HEK293 (cell line): ENCODE data around the gene LRRC8E.

Experiments used
- CTCF ChIA-PET: fragments of 350-600 bp; formaldehyde crosslinking; extraction: SDS; loops from one replicate; lab custom pipeline; 2021; ENCODE audit warnings: antibody characterized with exemption; lab: Yijun Ruan, JAX
- POLR2A ChIA-PET: fragments of 300-600 bp; formaldehyde crosslinking; extraction: SDS; loops from one replicate; lab custom pipeline; 2020; ENCODE audit warnings: antibody characterized with exemption, inconsistent platforms; lab: Yijun Ruan, JAX
- H3K27ac ChIP-seq: fragments of 200-500 bp; sonication (Bioruptor generic); 2 replicates; pipeline ENCODE4 v1.5.1; 2014; ENCODE audit warnings: low read depth, low read length, control low read depth, inconsistent platforms; ENCODE audit errors: extremely low read depth
- H3K36me3 ChIP-seq, 2 experiments: fragments of 200-500 bp in 1 of 2; sonication (Bioruptor generic) in 1 of 2; 1 replicate in 1 of 2; 2 replicates in 1 of 2; pipeline ENCODE4 v1.5.1; 2014 to 2017; ENCODE audit warnings: inconsistent platforms in 2 of 2, low read length in 2 of 2; ENCODE audit not compliant: control insufficient read depth in 2 of 2, insufficient read depth in 1 of 2
- H3K4me1 ChIP-seq: fragments of 200-500 bp; sonication (Bioruptor generic); 2 replicates; pipeline ENCODE4 v1.5.1; 2014; ENCODE audit warnings: mild to moderate bottlenecking, low read length, inconsistent platforms; ENCODE audit not compliant: control insufficient read depth, insufficient read depth
- H3K4me3 ChIP-seq: 2 replicates; pipeline ENCODE4 v1.5.1; 2011; ENCODE audit warnings: low read depth, mild to moderate bottlenecking, control low read depth, low read length, moderate library complexity
- H3K9me3 ChIP-seq: fragments of 200-500 bp; sonication (Bioruptor generic); 2 replicates; pipeline ENCODE4 v1.5.1; 2014; ENCODE audit warnings: low read depth, low read length, inconsistent platforms; ENCODE audit not compliant: control insufficient read depth, insufficient read depth
- BCL11A ChIP-seq: fragments of 450-650 bp; formaldehyde crosslinking; IDR thresholded peaks from 2 replicates; pipeline ENCODE4 v1.5.1; 2016; ENCODE audit warnings: low read depth, missing biosample characterization, missing genetic modification characterization
- GLI2 ChIP-seq: fragments of 450-650 bp; formaldehyde crosslinking; IDR thresholded peaks from 2 replicates; pipeline ENCODE4; 2017; ENCODE audit warnings: missing biosample characterization, missing genetic modification characterization, low read depth, borderline replicate concordance
- KLF1 ChIP-seq: fragments of 450-650 bp; formaldehyde crosslinking; IDR thresholded peaks from 2 replicates; pipeline ENCODE4 v1.5.1; 2016; ENCODE audit warnings: missing biosample characterization, missing genetic modification characterization
- KLF16 ChIP-seq: fragments of 450-650 bp; formaldehyde crosslinking; IDR thresholded peaks from 2 replicates; pipeline ENCODE4 v1.5.1; 2017; ENCODE audit warnings: missing biosample characterization, missing genetic modification characterization
- KLF7 ChIP-seq: fragments of 450-650 bp; formaldehyde crosslinking; IDR thresholded peaks from 2 replicates; pipeline ENCODE4 v1.5.1; 2016; ENCODE audit warnings: missing biosample characterization, missing genetic modification characterization, borderline replicate concordance
- PRDM1 ChIP-seq: fragments of 450-650 bp; formaldehyde crosslinking; IDR thresholded peaks from 2 replicates; pipeline ENCODE4; 2016; ENCODE audit warnings: missing biosample characterization, missing genetic modification characterization
- REPIN1 ChIP-seq: fragments of 450-650 bp; formaldehyde crosslinking; IDR thresholded peaks from 2 replicates; pipeline ENCODE4 v1.5.1; 2017; ENCODE audit warnings: missing biosample characterization, missing genetic modification characterization, low read depth
- SP7 ChIP-seq: fragments of 450-650 bp; formaldehyde crosslinking; IDR thresholded peaks from 2 replicates; pipeline ENCODE4 v1.5.1; 2016; ENCODE audit warnings: missing biosample characterization, missing genetic modification characterization
- ZBTB20 ChIP-seq: fragments of 450-650 bp; formaldehyde crosslinking; IDR thresholded peaks from 2 replicates; pipeline ENCODE4 v1.5.1; 2016; ENCODE audit warnings: missing biosample characterization, missing genetic modification characterization
- ZNF146 ChIP-seq: fragments of 450-650 bp; formaldehyde crosslinking; IDR thresholded peaks from 2 replicates; pipeline ENCODE4 v1.5.1; 2016; ENCODE audit warnings: missing biosample characterization, missing genetic modification characterization
- ZNF16 ChIP-seq: fragments of 450-650 bp; formaldehyde crosslinking; IDR thresholded peaks from 2 replicates; pipeline ENCODE4 v1.5.1; 2016; ENCODE audit warnings: low read depth, missing biosample characterization, missing genetic modification characterization
- ZNF174 ChIP-seq: fragments of 450-650 bp; formaldehyde crosslinking; IDR thresholded peaks from 2 replicates; pipeline ENCODE4 v1.5.0; 2017; ENCODE audit warnings: missing biosample characterization, mild to moderate bottlenecking, missing genetic modification characterization
- ZNF239 ChIP-seq: fragments of 450-650 bp; formaldehyde crosslinking; IDR thresholded peaks from 2 replicates; pipeline ENCODE4 v1.5.1; 2016; ENCODE audit warnings: missing biosample characterization, missing genetic modification characterization
- ZNF366 ChIP-seq: fragments of 450-650 bp; formaldehyde crosslinking; conservative IDR thresholded peaks from 2 replicates; pipeline ENCODE4 v1.5.1; 2016; ENCODE audit warnings: missing biosample characterization, missing genetic modification characterization
- ZNF394 ChIP-seq: fragments of 450-650 bp; formaldehyde crosslinking; IDR thresholded peaks from 2 replicates; pipeline ENCODE4 v1.5.1; 2016; ENCODE audit warnings: missing biosample characterization, missing genetic modification characterization, mild to moderate bottlenecking, moderate library complexity, borderline replicate concordance
- ZNF404 ChIP-seq: fragments of 450-650 bp; formaldehyde crosslinking; IDR thresholded peaks from 2 replicates; pipeline ENCODE4 v1.5.1; 2017; ENCODE audit warnings: missing biosample characterization, missing genetic modification characterization
- ZNF549 ChIP-seq: fragments of 450-650 bp; IDR thresholded peaks from 2 replicates; pipeline ENCODE4 v1.5.1; 2018; ENCODE audit warnings: missing biosample characterization, missing genetic modification characterization, mild to moderate bottlenecking, inconsistent platforms, moderate library complexity
- ZNF580 ChIP-seq: fragments of 450-650 bp; formaldehyde crosslinking; IDR thresholded peaks from 2 replicates; pipeline ENCODE4 v1.5.1; 2016; ENCODE audit warnings: missing biosample characterization, missing genetic modification characterization
- ZNF623 ChIP-seq: fragments of 450-650 bp; formaldehyde crosslinking; IDR thresholded peaks from 2 replicates; pipeline ENCODE4 v1.5.1; 2016; ENCODE audit warnings: missing biosample characterization, missing genetic modification characterization
- ZNF670 ChIP-seq: fragments of 450-650 bp; formaldehyde crosslinking; IDR thresholded peaks from 2 replicates; pipeline ENCODE4 v1.5.1; 2016; ENCODE audit warnings: missing biosample characterization, missing genetic modification characterization, low read depth
- ZNF707 ChIP-seq: fragments of 450-650 bp; formaldehyde crosslinking; IDR thresholded peaks from 2 replicates; pipeline ENCODE4 v1.5.1; 2016; ENCODE audit warnings: missing biosample characterization, missing genetic modification characterization
- TF ChIP-seq, protein P1 (sequence below): fragments of 450-650 bp; formaldehyde crosslinking; IDR thresholded peaks from 2 replicates; pipeline ENCODE4 v1.5.1; 2016; ENCODE audit warnings: missing biosample characterization, missing genetic modification characterization

Gene LRRC8E

DNA sequence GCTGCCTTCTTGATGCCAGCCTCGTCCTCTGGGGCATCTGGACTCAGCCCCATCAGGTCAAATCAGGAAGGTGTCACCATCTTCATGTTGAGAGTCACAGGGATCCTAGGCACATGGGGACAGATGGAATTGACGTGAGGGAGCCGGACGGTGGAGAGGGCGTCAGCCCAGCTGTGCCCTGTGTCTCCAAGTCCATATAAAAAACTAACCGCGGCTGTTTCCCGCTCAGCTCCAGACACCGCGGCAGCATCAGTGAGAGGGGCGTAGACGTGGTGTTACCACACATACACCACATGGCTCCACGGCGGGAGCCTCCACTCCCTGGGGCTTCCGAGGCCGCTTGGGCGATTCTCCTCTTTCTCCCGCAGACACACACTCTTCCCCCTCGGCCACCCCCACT is 8.5 kb upstream of the LRRC8E start:
- POLR2A ChIA-PET: interaction anchor here (0.6 kb wide), 1 partner anchor 49 kb away, joined by 3 read pairs; no protein-coding TSS in a partner anchor
- no peak overlapping the region for H3K4me3 ChIP-seq
- TF ChIP-seq ZNF16 (no peak), ZNF707 (tag by site-specific recombination) (no peak), ZNF404 (tag by site-specific recombination) (no peak), PRDM1 (no peak), GLI2 (tag by site-specific recombination) (no peak), ZNF174 (no peak)
- TF ChIP-seq, all 188 proteins: peak for 0
- CTCF ChIA-PET: no interaction called here
- no peaks in the 10 kb centered on the region for H3K36me3 ChIP-seq
- no peaks in the 10 kb centered on the region for H3K4me1 ChIP-seq
- no peak overlapping the region for H3K27ac ChIP-seq
- no peaks in the 10 kb centered on the region for H3K9me3 ChIP-seq

- Histone ChIP-seq H3K27ac (no peak overlapping the region), H3K4me1 (no peaks in the 10 kb centered on the region), H3K9me3 (no peaks in the 10 kb centered on the region), H3K4me3 (no peak overlapping the region)
- CTCF ChIA-PET: interaction anchor here (0.7 to 1.1 kb wide), 3 partner anchors 10 to 29 kb away, joined by 4 to 7 read pairs (median 4); no protein-coding TSS in a partner anchor
- no peak for TF ChIP-seq SP7 (tag by site-specific recombination)
- no peak for TF ChIP-seq ZNF239 (tag by site-specific recombination)
- TF ChIP-seq BCL11A (tag by site-specific recombination): no peak
- no peak for TF ChIP-seq REPIN1 (tag by site-specific recombination)
- TF ChIP-seq ZNF549 (tag by site-specific recombination): no peak
- peak; percentile 100 for TF ChIP-seq ZNF146 (tag by site-specific recombination)
- TF ChIP-seq, protein P1, sequence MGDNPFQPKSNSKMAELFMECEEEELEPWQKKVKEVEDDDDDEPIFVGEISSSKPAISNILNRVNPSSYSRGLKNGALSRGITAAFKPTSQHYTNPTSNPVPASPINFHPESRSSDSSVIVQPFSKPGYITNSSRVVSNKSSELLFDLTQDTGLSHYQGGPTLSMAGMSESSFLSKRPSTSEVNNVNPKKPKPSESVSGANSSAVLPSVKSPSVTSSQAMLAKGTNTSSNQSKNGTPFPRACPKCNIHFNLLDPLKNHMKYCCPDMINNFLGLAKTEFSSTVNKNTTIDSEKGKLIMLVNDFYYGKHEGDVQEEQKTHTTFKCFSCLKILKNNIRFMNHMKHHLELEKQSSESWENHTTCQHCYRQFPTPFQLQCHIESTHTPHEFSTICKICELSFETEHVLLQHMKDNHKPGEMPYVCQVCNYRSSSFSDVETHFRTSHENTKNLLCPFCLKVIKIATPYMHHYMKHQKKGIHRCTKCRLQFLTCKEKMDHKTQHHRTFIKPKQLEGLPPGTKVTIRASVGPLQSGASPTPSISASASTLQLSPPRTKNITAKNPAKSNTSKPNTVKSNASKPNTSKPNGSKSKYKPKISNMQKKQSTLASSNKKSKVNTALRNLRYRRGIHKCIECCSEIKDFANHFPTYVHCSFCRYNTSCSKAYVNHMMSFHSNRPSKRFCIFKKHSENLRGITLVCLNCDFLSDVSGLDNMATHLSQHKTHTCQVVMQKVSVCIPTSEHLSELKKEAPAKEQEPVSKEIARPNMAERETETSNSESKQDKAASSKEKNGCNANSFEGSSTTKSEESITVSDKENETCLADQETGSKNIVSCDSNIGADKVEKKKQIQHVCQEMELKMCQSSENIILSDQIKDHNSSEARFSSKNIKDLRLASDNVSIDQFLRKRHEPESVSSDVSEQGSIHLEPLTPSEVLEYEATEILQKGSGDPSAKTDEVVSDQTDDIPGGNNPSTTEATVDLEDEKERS (tag by site-specific recombination): peak; percentile 66; the same call in 1 of the 2 replicates
- TF ChIP-seq ZBTB20 (tag by site-specific recombination): no peak
- no peak for TF ChIP-seq ZNF623 (tag by site-specific recombination)
- peak; percentile 91 for TF ChIP-seq ZNF580
- no peak for TF ChIP-seq ZNF670 (tag by site-specific recombination)
- no peak for TF ChIP-seq KLF7 (tag by site-specific recombination)
- no peak for TF ChIP-seq ZNF394
- TF ChIP-seq ZNF366 (tag by site-specific recombination): no peak
- TF ChIP-seq KLF16 (tag by site-specific recombination): no peak
- TF ChIP-seq ZNF707 (tag by site-specific recombination): no peak
- no peak for TF ChIP-seq KLF1 (tag by site-specific recombination)
- TF ChIP-seq, all 188 proteins: peak for 3
- POLR2A ChIA-PET: no interaction called here
- H3K36me3 ChIP-seq: no peaks in the 10 kb centered on the region
Measured at GRCh38 chr19:7881910-7882309, 6.4 kb upstream of the LRRC8E start.
